ENCODE data around the gene CATSPERZ. TPM values are rescaled to one million over a fixed set of nuclear protein-coding genes. Genes with fewer than 3 reads are reported as not detected.

The CATSPERZ gene
- total and polyA plus RNA-seq, 10 donors: 0.09 to 0.48 TPM; not detected in 8

GRCh38 chr11:64275031-64275800 is 24.9 kb upstream of the CATSPERZ start:
- DNase-seq: no peak
- no peaks in the 10 kb centered on the region for H3K27me3 ChIP-seq (replicated peaks in 1 of 7)
- TF ChIP-seq POLR2A (IDR thresholded peaks at IDR 0.05) (no peak), CTCF (IDR thresholded peaks at IDR 0.05 in 8 of 11, conservative IDR thresholded peaks at IDR 0.05 in 3 of 11) (no peak), POLR2AphosphoS5 (IDR thresholded peaks at IDR 0.05) (no peak)
- peaks cover 5 to 32% (median 14%) of the 10 kb centered on the region in 6 donors for H3K4me1 ChIP-seq
- 84 to 95% (median 94%) methylated on average over 14 to 15 of the region's 15 CpGs for WGBS, 5 donors
- no peaks in the 10 kb centered on the region for H3K9me3 ChIP-seq
- intact Hi-C loops (cut with DNase I; ENCODE audit: low total_unique reads): no loop called here
- H3K4me3 ChIP-seq: no peak overlapping the region
- peaks cover 0 to 44% (median 20%) of the 10 kb centered on the region in 6 donors for H3K36me3 ChIP-seq
- no peak overlapping the region for H3K27ac ChIP-seq

DNA sequence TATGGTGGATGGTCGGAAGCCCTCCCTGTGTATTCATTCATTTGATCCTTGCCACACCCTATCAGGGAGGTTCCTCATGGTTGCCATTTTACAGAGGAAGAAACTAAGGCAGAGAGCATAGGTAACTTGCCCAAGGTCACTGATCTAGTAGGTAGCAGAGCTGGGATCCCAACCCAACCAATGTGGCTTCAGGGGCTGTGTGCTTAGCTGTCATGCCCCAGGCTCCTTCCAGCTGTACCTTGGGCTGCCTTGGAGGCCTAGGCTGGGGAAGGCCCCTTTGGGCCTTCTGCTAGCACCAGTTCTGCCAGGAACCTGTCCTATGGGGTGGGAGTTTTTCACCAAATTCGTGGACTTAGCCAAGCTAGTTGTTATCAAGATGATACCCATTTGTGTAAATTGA is 24.3 kb upstream of the CATSPERZ start:
- peaks cover 5 to 27% (median 14%) of the 10 kb centered on the region in 6 donors for H3K4me1 ChIP-seq
- H3K27ac ChIP-seq: no peak overlapping the region
- peaks cover 0 to 47% (median 20%) of the 10 kb centered on the region in 6 donors for H3K36me3 ChIP-seq
- intact Hi-C loops (cut with DNase I; ENCODE audit: low total_unique reads): no loop called here
- H3K9me3 ChIP-seq: no peaks in the 10 kb centered on the region
- no peaks in the 10 kb centered on the region for H3K27me3 ChIP-seq (replicated peaks in 1 of 7)
- H3K4me3 ChIP-seq: no peak overlapping the region
- WGBS, 5 donors: 43 to 100% (median 89%) methylated on average over 1 to 2 of the region's 2 CpGs
- DNase-seq: no peak
- TF ChIP-seq POLR2A (IDR thresholded peaks at IDR 0.05): no peak
- no peak for TF ChIP-seq POLR2AphosphoS5 (IDR thresholded peaks at IDR 0.05)
- no peak for TF ChIP-seq CTCF (IDR thresholded peaks at IDR 0.05 in 8 of 11, conservative IDR thresholded peaks at IDR 0.05 in 3 of 11)

GRCh38 chr11:64276653-64277431 is 23.3 kb upstream of the CATSPERZ start:
- H3K9me3 ChIP-seq: no peaks in the 10 kb centered on the region
- no peak for TF ChIP-seq POLR2A (IDR thresholded peaks at IDR 0.05)
- no peak for TF ChIP-seq POLR2AphosphoS5 (IDR thresholded peaks at IDR 0.05)
- no peak for TF ChIP-seq CTCF (IDR thresholded peaks at IDR 0.05 in 8 of 11, conservative IDR thresholded peaks at IDR 0.05 in 3 of 11)
- H3K4me1 ChIP-seq: peaks cover 3 to 21% (median 11%) of the 10 kb centered on the region in 6 donors
- H3K36me3 ChIP-seq: peaks cover 0 to 57% (median 20%) of the 10 kb centered on the region in 6 donors
- H3K27ac ChIP-seq: no peak overlapping the region
- H3K27me3 ChIP-seq (replicated peaks in 1 of 7): no peaks in the 10 kb centered on the region
- intact Hi-C loops (cut with DNase I; ENCODE audit: low total_unique reads): no loop called here
- WGBS, 5 donors: 82 to 91% (median 86%) methylated on average over 17 of the region's 17 CpGs
- no peak overlapping the region for H3K4me3 ChIP-seq
- no peak for DNase-seq

All from spleen (tissue), 11 donors.